ENCODE results near the gene EIF4G3. TPM values are rescaled to one million over a fixed set of nuclear protein-coding genes. Genes with fewer than 3 reads are reported as not detected.

Gene EIF4G3
- polyA plus RNA-seq, 1 of the 3 experiments (the other 2 are of a cell fraction): 32.0 TPM

GRCh38 chr1:21041541-21041940 lies 135.2 kb downstream of the EIF4G3 start (continued):
- TF ChIP-seq USF2 (IDR thresholded peaks at IDR 0.05; ENCODE audit: borderline replicate concordance, low read depth, low read length) (no peak), MAX (IDR thresholded peaks at IDR 0.05; ENCODE audit: low read depth) (no peak), MXI1 (IDR thresholded peaks at IDR 0.05; ENCODE audit: low read depth, low read length) (no peak)

GRCh38 chr1:21037091-21037490 lies 139.6 kb downstream of the EIF4G3 start:
- 96% methylated on average over 3 of the region's 3 CpGs for WGBS (ENCODE audit: low lambda C conversion rate)
- H3K4me2 ChIP-seq: no peak overlapping the region
- H3K9me2 ChIP-seq: no peaks in the 10 kb centered on the region
- peaks cover 4 to 16% of the 10 kb centered on the region in 2 experiments; a peak in 3 of 4 replicates for H3K4me1 ChIP-seq (ENCODE audit: control insufficient read depth in 1 of 2, insufficient read depth in 2 of 2, low read depth in 1 of 2, low read length in 1 of 2)
- H3K27me3 ChIP-seq (ENCODE audit: insufficient read depth): no peaks in the 10 kb centered on the region
- POLR2A ChIA-PET: no interaction called here
- H3K79me2 ChIP-seq (ENCODE audit: insufficient read depth): peaks cover 82% of the 10 kb centered on the region
- peaks cover 14% of the 10 kb centered on the region for H4K20me1 ChIP-seq (ENCODE audit: insufficient read depth)
- H3K9me3 ChIP-seq: no peaks in the 10 kb centered on the region
- no peak overlapping the region for H2AFZ ChIP-seq (ENCODE audit: low read depth)
- H3K27ac ChIP-seq (ENCODE audit: low read depth in 2 of 2, low read length in 1 of 2): no peak overlapping the region
- H3K36me3 ChIP-seq (replicated peaks in 1 of 2; ENCODE audit: control insufficient read depth in 1 of 2, insufficient read depth in 2 of 2, low read length in 1 of 2): no peaks in the 10 kb centered on the region
- TF ChIP-seq JUND (IDR thresholded peaks at IDR 0.05) (no peak), REST (IDR thresholded peaks at IDR 0.05; ENCODE audit: low read depth, low read length) (no peak), TEAD4 (IDR thresholded peaks at IDR 0.05; ENCODE audit: borderline replicate concordance, insufficient read depth) (no peak), POLR2AphosphoS5 (IDR thresholded peaks at IDR 0.05; ENCODE audit: low read depth, low read length) (no peak), NRF1 (IDR thresholded peaks at IDR 0.05; ENCODE audit: low read depth, low read length) (no peak), IRF3 (IDR thresholded peaks at IDR 0.05; ENCODE audit: low read depth, low read length) (no peak), MEF2A (IDR thresholded peaks at IDR 0.05; ENCODE audit: borderline replicate concordance, low read depth) (no peak), FOXJ3 (CRISPR knock-in tag; IDR thresholded peaks at IDR 0.05) (no peak), TAF1 (IDR thresholded peaks at IDR 0.05; ENCODE audit: borderline replicate concordance, low read depth, low read length) (no peak), MXI1 (IDR thresholded peaks at IDR 0.05; ENCODE audit: low read depth, low read length) (no peak)
- CTCF ChIA-PET: interaction anchor here (0.7 to 2.2 kb wide), 2 partner anchors 89 to 158 kb away, joined by 3 to 8 read pairs; no protein-coding TSS in a partner anchor
- peaks cover 19% of the 10 kb centered on the region for H3F3A ChIP-seq (replicated peaks; ENCODE audit: insufficient read depth)
- DNase-seq: no peak
- H3K9ac ChIP-seq: no peak overlapping the region
- H3K4me3 ChIP-seq (ENCODE audit: low read depth in 2 of 2, low read length in 1 of 2): no peak overlapping the region
